ENCODE results near the gene CORO2B.

The CORO2B gene

GRCh38 chr15:68596691-68597090, 17.9 kb downstream of the CORO2B start:
- H3K4me3 ChIP-seq (ENCODE audit: control insufficient read depth in 1 of 7, extremely low read depth in 1 of 7, insufficient read depth in 4 of 7, low read depth in 2 of 7, low read length in 6 of 7), result no peak overlapping the region
- H3K4me1 ChIP-seq (ENCODE audit: control extremely low read depth in 1 of 4, control insufficient read depth in 4 of 4, insufficient read depth in 4 of 4, low read length in 3 of 4), result peaks cover 0 to 4% (median under 1%) of the 10 kb centered on the region in 4 experiments
- WGBS (ENCODE audit: insufficient coverage), result 100% methylated on average over 7 of the region's 9 CpGs
- no peak overlapping the region for H3K27ac ChIP-seq (ENCODE audit: insufficient read depth in 1 of 2, low read depth in 1 of 2, low read length in 2 of 2, poor library complexity in 1 of 2, severe bottlenecking in 2 of 2)
- ChIA-PET POLR2A (no interaction called here), CTCF (no interaction called here)
- no peaks in the 10 kb centered on the region for H3K36me3 ChIP-seq (ENCODE audit: control insufficient read depth in 4 of 4, insufficient read depth in 4 of 4, low read length in 3 of 4)
- no peak for DNase-seq
- no peaks in the 10 kb centered on the region for H3K9me3 ChIP-seq (ENCODE audit: control extremely low read depth in 1 of 5, control insufficient read depth in 4 of 5, insufficient read depth in 2 of 5, low read depth in 1 of 5, low read length in 4 of 5)
- no peaks in the 10 kb centered on the region for H3K27me3 ChIP-seq (replicated peaks in 2 of 5; ENCODE audit: control insufficient read depth in 4 of 5, insufficient read depth in 5 of 5, low read length in 4 of 5)

DNA sequence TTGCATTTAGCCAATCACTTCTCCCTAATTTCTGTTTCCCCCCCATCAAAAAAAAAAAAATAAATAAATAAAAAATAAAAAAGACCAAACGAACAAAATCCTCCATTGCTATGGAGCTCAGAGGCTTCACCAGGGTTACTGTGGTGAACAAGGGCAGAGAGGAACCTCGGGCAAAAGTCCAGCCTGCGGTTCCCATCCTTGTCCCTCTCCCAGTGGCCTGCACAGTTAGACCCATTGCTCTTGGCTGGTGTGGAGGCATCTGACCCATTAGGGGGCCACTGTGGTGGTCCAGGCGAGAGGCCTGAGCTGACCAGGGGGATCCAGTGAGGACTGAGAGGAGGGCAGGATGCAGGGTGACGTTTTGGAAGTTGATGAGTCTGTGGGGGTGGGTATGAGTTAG, 18.8 kb downstream of the CORO2B start:
- Histone ChIP-seq H3K4me1 (ENCODE audit: control extremely low read depth in 1 of 4, control insufficient read depth in 4 of 4, insufficient read depth in 4 of 4, low read length in 3 of 4) (peaks cover 0 to 4% (median under 1%) of the 10 kb centered on the region in 4 experiments), H3K9me3 (ENCODE audit: control extremely low read depth in 1 of 5, control insufficient read depth in 4 of 5, insufficient read depth in 2 of 5, low read depth in 1 of 5, low read length in 4 of 5) (no peaks in the 10 kb centered on the region), H3K4me3 (ENCODE audit: control insufficient read depth in 1 of 7, extremely low read depth in 1 of 7, insufficient read depth in 4 of 7, low read depth in 2 of 7, low read length in 6 of 7) (no peak overlapping the region), H3K36me3 (ENCODE audit: control insufficient read depth in 4 of 4, insufficient read depth in 4 of 4, low read length in 3 of 4) (no peaks in the 10 kb centered on the region), H3K27ac (ENCODE audit: insufficient read depth in 1 of 2, low read depth in 1 of 2, low read length in 2 of 2, poor library complexity in 1 of 2, severe bottlenecking in 2 of 2) (no peak overlapping the region), H3K27me3 (replicated peaks in 2 of 5; ENCODE audit: control insufficient read depth in 4 of 5, insufficient read depth in 5 of 5, low read length in 4 of 5) (no peaks in the 10 kb centered on the region)
- WGBS (ENCODE audit: insufficient coverage), result 90% methylated on average over 5 of the region's 5 CpGs
- POLR2A ChIA-PET, result no interaction called here
- no peak for DNase-seq
- CTCF ChIA-PET, result no interaction called here

- H3K4me1 ChIP-seq (ENCODE audit: control extremely low read depth in 1 of 4, control insufficient read depth in 4 of 4, insufficient read depth in 4 of 4, low read length in 3 of 4), result peaks cover 0 to 4% (median under 1%) of the 10 kb centered on the region in 4 experiments
- no peaks in the 10 kb centered on the region for H3K36me3 ChIP-seq (ENCODE audit: control insufficient read depth in 4 of 4, insufficient read depth in 4 of 4, low read length in 3 of 4)
- no peak overlapping the region for H3K27ac ChIP-seq (ENCODE audit: insufficient read depth in 1 of 2, low read depth in 1 of 2, low read length in 2 of 2, poor library complexity in 1 of 2, severe bottlenecking in 2 of 2)
- WGBS (ENCODE audit: insufficient coverage), result 99% methylated on average over 10 of the region's 14 CpGs
- H3K27me3 ChIP-seq (replicated peaks in 2 of 5; ENCODE audit: control insufficient read depth in 4 of 5, insufficient read depth in 5 of 5, low read length in 4 of 5), result no peaks in the 10 kb centered on the region
- ChIA-PET POLR2A (interaction anchor here (0.6 kb wide), 1 partner anchor 63 kb away, joined by 5 read pairs; no protein-coding TSS in a partner anchor), CTCF (interaction anchor here (0.5 kb wide), 1 partner anchor 216 kb away, joined by 3 read pairs; no protein-coding TSS in a partner anchor)
- no peak for DNase-seq
- H3K9me3 ChIP-seq (ENCODE audit: control extremely low read depth in 1 of 5, control insufficient read depth in 4 of 5, insufficient read depth in 2 of 5, low read depth in 1 of 5, low read length in 4 of 5), result no peaks in the 10 kb centered on the region
- H3K4me3 ChIP-seq (ENCODE audit: control insufficient read depth in 1 of 7, extremely low read depth in 1 of 7, insufficient read depth in 4 of 7, low read depth in 2 of 7, low read length in 6 of 7), result no peak overlapping the region
These were observed 19.7 kb downstream of the CORO2B start for GRCh38 chr15:68598171-68599152.

DNA sequence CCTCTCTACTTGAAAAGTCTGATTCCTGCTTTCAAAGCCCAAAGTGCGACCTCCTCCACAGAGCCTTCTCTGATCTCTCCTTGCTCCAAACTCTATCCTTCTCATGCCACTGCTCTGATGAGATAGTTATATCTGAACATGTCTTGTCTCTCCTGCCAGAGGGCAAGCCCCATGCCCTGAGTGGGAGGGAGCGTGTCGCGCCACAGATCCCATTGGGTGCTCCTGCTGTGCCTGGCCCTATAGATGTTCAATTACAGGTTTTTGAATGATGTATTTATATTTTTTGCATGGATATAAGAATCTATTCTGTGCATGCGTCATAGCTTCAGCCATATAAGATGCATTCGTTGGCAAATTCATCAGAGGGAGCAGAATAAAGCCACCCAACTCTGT, 20.4 kb downstream of the CORO2B start:
- WGBS (ENCODE audit: insufficient coverage), result 98% methylated on average over 6 of the region's 6 CpGs
- CTCF ChIA-PET, result interaction anchor here (0.5 kb wide), 1 partner anchor 216 kb away, joined by 3 read pairs; no protein-coding TSS in a partner anchor

DNA sequence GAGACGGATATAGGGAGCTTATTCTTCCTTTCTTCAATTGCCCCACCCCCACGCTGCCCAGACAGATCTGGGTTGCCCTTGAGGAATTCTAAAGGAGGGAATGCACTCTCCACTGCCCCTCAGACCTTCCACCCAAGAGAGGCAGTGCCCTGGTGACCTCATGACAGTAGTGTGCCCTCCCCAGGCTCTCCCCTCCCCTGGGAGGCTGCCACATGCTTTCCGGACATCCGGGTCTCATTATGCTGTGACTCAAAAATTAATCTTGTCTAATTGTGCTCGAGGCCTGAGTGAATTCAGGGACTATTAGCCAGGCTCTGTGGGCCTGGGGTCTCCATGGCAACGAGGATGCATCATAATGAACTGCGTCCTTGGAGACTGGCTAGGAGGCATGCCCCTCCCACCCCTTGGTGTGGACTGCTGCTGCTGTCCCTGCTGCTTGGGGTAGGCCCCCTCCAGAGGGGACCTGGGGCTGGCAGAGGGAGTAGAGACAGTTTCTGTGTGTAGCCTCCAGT, 20.8 kb downstream of the CORO2B start:
- H3K4me3 ChIP-seq (ENCODE audit: control insufficient read depth in 1 of 7, extremely low read depth in 1 of 7, insufficient read depth in 4 of 7, low read depth in 2 of 7, low read length in 6 of 7), result no peak overlapping the region
- H3K4me1 ChIP-seq (ENCODE audit: control extremely low read depth in 1 of 4, control insufficient read depth in 4 of 4, insufficient read depth in 4 of 4, low read length in 3 of 4), result peaks cover 0 to 4% (median 0%) of the 10 kb centered on the region in 4 experiments
- WGBS (ENCODE audit: insufficient coverage), result 93% methylated on average over 7 of the region's 7 CpGs
- POLR2A ChIA-PET, result interaction anchor here (0.6 kb wide), 1 partner anchor 64 kb away, joined by 5 read pairs; no protein-coding TSS in a partner anchor
- H3K27ac ChIP-seq (ENCODE audit: insufficient read depth in 1 of 2, low read depth in 1 of 2, low read length in 2 of 2, poor library complexity in 1 of 2, severe bottlenecking in 2 of 2), result no peak overlapping the region
- CTCF ChIA-PET, result interaction anchor here (0.5 kb wide), 1 partner anchor 217 kb away, joined by 3 read pairs; no protein-coding TSS in a partner anchor
- DNase-seq, result no peak
- H3K36me3 ChIP-seq (ENCODE audit: control insufficient read depth in 4 of 4, insufficient read depth in 4 of 4, low read length in 3 of 4), result no peaks in the 10 kb centered on the region
- no peaks in the 10 kb centered on the region for H3K27me3 ChIP-seq (replicated peaks in 2 of 5; ENCODE audit: control insufficient read depth in 4 of 5, insufficient read depth in 5 of 5, low read length in 4 of 5)
- no peaks in the 10 kb centered on the region for H3K9me3 ChIP-seq (ENCODE audit: control extremely low read depth in 1 of 5, control insufficient read depth in 4 of 5, insufficient read depth in 2 of 5, low read depth in 1 of 5, low read length in 4 of 5)

More for the DNA sequence above, 20.4 kb downstream of the CORO2B start:
- POLR2A ChIA-PET, result interaction anchor here (0.6 kb wide), 1 partner anchor 64 kb away, joined by 5 read pairs; no protein-coding TSS in a partner anchor
- no peaks in the 10 kb centered on the region for H3K27me3 ChIP-seq (replicated peaks in 2 of 5; ENCODE audit: control insufficient read depth in 4 of 5, insufficient read depth in 5 of 5, low read length in 4 of 5)
- DNase-seq, result no peak
- H3K4me1 ChIP-seq (ENCODE audit: control extremely low read depth in 1 of 4, control insufficient read depth in 4 of 4, insufficient read depth in 4 of 4, low read length in 3 of 4), result peaks cover 0 to 4% (median 0%) of the 10 kb centered on the region in 4 experiments
- no peaks in the 10 kb centered on the region for H3K36me3 ChIP-seq (ENCODE audit: control insufficient read depth in 4 of 4, insufficient read depth in 4 of 4, low read length in 3 of 4)
- no peaks in the 10 kb centered on the region for H3K9me3 ChIP-seq (ENCODE audit: control extremely low read depth in 1 of 5, control insufficient read depth in 4 of 5, insufficient read depth in 2 of 5, low read depth in 1 of 5, low read length in 4 of 5)
- H3K4me3 ChIP-seq (ENCODE audit: control insufficient read depth in 1 of 7, extremely low read depth in 1 of 7, insufficient read depth in 4 of 7, low read depth in 2 of 7, low read length in 6 of 7), result no peak overlapping the region
- H3K27ac ChIP-seq (ENCODE audit: insufficient read depth in 1 of 2, low read depth in 1 of 2, low read length in 2 of 2, poor library complexity in 1 of 2, severe bottlenecking in 2 of 2), result no peak overlapping the region

DNA sequence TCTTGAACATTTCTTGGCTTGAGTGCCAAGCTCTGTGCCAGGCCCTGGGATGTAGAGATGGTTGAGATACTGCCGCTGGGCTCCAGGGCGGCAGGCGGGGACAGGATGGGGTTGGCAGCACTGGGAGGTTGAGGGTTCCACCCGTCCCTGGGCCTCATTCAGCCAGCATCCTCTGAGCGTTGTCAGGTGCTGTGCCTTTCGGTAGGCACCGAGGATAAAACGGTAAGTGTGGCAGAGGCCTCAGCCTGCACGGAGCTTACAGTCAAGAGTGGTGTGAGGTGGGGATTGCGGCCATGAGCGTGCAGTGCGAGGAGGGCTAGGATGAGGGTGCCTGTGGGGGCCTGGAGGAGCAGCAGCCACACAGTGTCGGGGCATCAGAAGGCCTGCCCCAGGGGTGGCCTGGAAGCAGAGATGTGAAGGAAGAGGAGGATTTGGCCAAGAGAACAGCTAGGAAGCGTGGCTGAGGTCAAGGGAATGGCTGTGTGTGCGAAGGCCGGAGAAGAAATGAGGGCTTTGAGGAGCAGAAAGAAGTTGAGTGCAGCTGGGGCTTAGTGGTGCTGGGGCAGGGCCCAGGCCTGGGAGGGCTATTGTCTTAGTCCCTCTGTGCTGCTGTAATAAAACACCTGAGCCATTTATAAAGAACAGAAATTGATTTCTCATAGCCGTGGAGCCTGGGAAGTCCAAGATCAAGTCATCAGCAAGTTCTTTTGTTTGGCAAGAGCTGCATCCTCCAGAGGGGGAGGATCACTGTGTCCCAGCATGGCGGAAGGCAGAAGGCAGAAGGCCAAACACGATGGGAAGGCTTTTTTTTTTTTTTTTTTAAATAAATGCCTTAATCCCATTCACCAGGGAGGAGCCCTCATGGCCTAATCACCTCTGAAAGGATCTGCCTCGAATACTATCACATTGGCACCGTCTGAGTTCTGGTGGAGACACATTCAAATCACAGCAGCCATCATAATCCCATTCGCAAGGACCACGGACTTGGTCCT, 22.7 kb downstream of the CORO2B start:
- Histone ChIP-seq H3K27me3 (replicated peaks in 2 of 5; ENCODE audit: control insufficient read depth in 4 of 5, insufficient read depth in 5 of 5, low read length in 4 of 5) (no peaks in the 10 kb centered on the region), H3K36me3 (ENCODE audit: control insufficient read depth in 4 of 4, insufficient read depth in 4 of 4, low read length in 3 of 4) (no peaks in the 10 kb centered on the region), H3K27ac (ENCODE audit: insufficient read depth in 1 of 2, low read depth in 1 of 2, low read length in 2 of 2, poor library complexity in 1 of 2, severe bottlenecking in 2 of 2) (no peak overlapping the region), H3K4me1 (ENCODE audit: control extremely low read depth in 1 of 4, control insufficient read depth in 4 of 4, insufficient read depth in 4 of 4, low read length in 3 of 4) (peaks cover 0 to 4% (median 0%) of the 10 kb centered on the region in 4 experiments), H3K9me3 (ENCODE audit: control extremely low read depth in 1 of 5, control insufficient read depth in 4 of 5, insufficient read depth in 2 of 5, low read depth in 1 of 5, low read length in 4 of 5) (peaks cover 0 to 2% (median 0%) of the 10 kb centered on the region in 5 experiments), H3K4me3 (ENCODE audit: control insufficient read depth in 1 of 7, extremely low read depth in 1 of 7, insufficient read depth in 4 of 7, low read depth in 2 of 7, low read length in 6 of 7) (no peak overlapping the region)
- WGBS (ENCODE audit: insufficient coverage), result 93% methylated on average over 20 of the region's 23 CpGs
- no peak for DNase-seq
- POLR2A ChIA-PET, result no interaction called here
- CTCF ChIA-PET, result no interaction called here

Measured in common myeloid progenitor, CD34-positive (primary cell).